Endothelial cell of umbilical vein (primary cell): ENCODE data around the gene HBE1. TPM values are rescaled to one million over a fixed set of nuclear protein-coding genes. Genes with fewer than 3 reads are reported as not detected.

Experiments used
- BruUV-seq: library from RNA; stranded (reverse); fragments of 400-500 nt; replicated peaks from 2 replicates; lab custom pipeline; 2021; lab: Mats Ljungman, UMichigan
- CTCF ChIA-PET: fragments of 300-600, 350-600 bp; sonication (Branson Sonifier 250); formaldehyde crosslinking; loops from one replicate; lab custom pipeline; 2021; ENCODE audit warnings: antibody characterized with exemption, inconsistent platforms; lab: Charles Lee
- POLR2A ChIA-PET: fragments of 300-600, 350-600 bp; sonication (Branson Sonifier 250); formaldehyde crosslinking; loops from one replicate; lab custom pipeline; 2021; ENCODE audit warnings: antibody characterized with exemption, inconsistent platforms; lab: Charles Lee
- DNase-seq: peaks from one replicate; pipeline ENCODE4 v3.0.0-alpha.2; 2011; ENCODE audit warnings: low read depth, low spot score
- FAIRE-seq: peaks from 2 replicates; lab custom pipeline; 2011; peaks lifted over from hg19 to GRCh38; lab: Jason Lieb, UNC
- H2AFZ ChIP-seq: 2 replicates; pipeline ENCODE4 v1.6.0; 2012; ENCODE audit warnings: low read depth, low read length, control low read depth, inconsistent platforms
- H3K27ac ChIP-seq: 2 replicates; pipeline ENCODE4 v1.5.1; 2011; ENCODE audit warnings: low read depth, mild to moderate bottlenecking, control low read depth, low read length, moderate library complexity; ENCODE audit not compliant: insufficient read depth
- H3K27me3 ChIP-seq, 2 experiments: 2 replicates each; pipeline versions ENCODE4 v1.6.0 to v1.6.1; 2011; ENCODE audit warnings: low read length in 2 of 2, mixed read lengths in 1 of 2; ENCODE audit not compliant: control insufficient read depth in 2 of 2, insufficient read depth in 2 of 2
- H3K36me3 ChIP-seq, 2 experiments: 2 replicates in 1 of 2; 3 replicates in 1 of 2; pipeline ENCODE4 v1.5.1; 2011; ENCODE audit warnings: low read length in 2 of 2, mild to moderate bottlenecking in 1 of 2, moderate library complexity in 1 of 2; ENCODE audit not compliant: control insufficient read depth in 2 of 2, insufficient read depth in 2 of 2; ENCODE audit errors: extremely low read depth in 1 of 2
- H3K4me1 ChIP-seq: 3 replicates; pipeline ENCODE4 v1.5.1; 2011; ENCODE audit warnings: mild to moderate bottlenecking, low read length; ENCODE audit not compliant: control insufficient read depth, insufficient read depth; ENCODE audit errors: extremely low read depth
- H3K4me2 ChIP-seq: 2 replicates; pipeline ENCODE4 v1.6.1; 2011; ENCODE audit warnings: low read length, control low read depth, mixed read lengths; ENCODE audit not compliant: insufficient read depth
- H3K4me3 ChIP-seq, 3 experiments: fragments of 200-600 bp in 1 of 3; sonication (generic), shearing (Covaris generic) in 1 of 3; replicated peaks in 1 of 3; 2 replicates each; pipeline ENCODE4 v1.5.1; 2011 to 2016; ENCODE audit warnings: control low read depth in 3 of 3, low read length in 3 of 3, mild to moderate bottlenecking in 2 of 3, inconsistent platforms in 1 of 3, low read depth in 1 of 3, moderate library complexity in 1 of 3; ENCODE audit not compliant: insufficient read depth in 1 of 3
- H3K79me2 ChIP-seq: 2 replicates; pipeline ENCODE4 v1.6.0; 2012; ENCODE audit warnings: low read length, inconsistent platforms; ENCODE audit not compliant: control insufficient read depth, insufficient read depth
- H3K9ac ChIP-seq: replicated peaks from 2 replicates; pipeline ENCODE3; 2011; ENCODE audit warnings: low read length, control low read depth; ENCODE audit not compliant: insufficient read depth; ENCODE audit errors: extremely low read depth
- H3K9me1 ChIP-seq: replicated peaks from 3 replicates; pipeline ENCODE4 v1.6.0; 2011; ENCODE audit warnings: mild to moderate bottlenecking, low read length; ENCODE audit not compliant: control insufficient read depth, insufficient read depth; ENCODE audit errors: extremely low read depth
- H3K9me3 ChIP-seq: replicated peaks from 2 replicates; pipeline ENCODE4 v1.5.1; 2012; ENCODE audit warnings: low read length, inconsistent platforms; ENCODE audit not compliant: control insufficient read depth, insufficient read depth
- H4K20me1 ChIP-seq: replicated peaks from 2 replicates; pipeline ENCODE3; 2011; ENCODE audit warnings: mild to moderate bottlenecking, low read length; ENCODE audit not compliant: control insufficient read depth, insufficient read depth; ENCODE audit errors: extremely low read depth
- EZH2 ChIP-seq: IDR thresholded peaks from 2 replicates; pipeline ENCODE4 v1.6.1; 2012; ENCODE audit warnings: borderline replicate concordance, low read depth, mild to moderate bottlenecking, moderate library complexity, low read length, inconsistent platforms; ENCODE audit not compliant: severe bottlenecking
- FOS ChIP-seq: IDR thresholded peaks from 2 replicates; pipeline ENCODE4 v1.6.1; 2011; ENCODE audit warnings: mild to moderate bottlenecking, low read length, moderate library complexity, borderline replicate concordance; ENCODE audit not compliant: insufficient read depth
- GATA2 ChIP-seq: IDR thresholded peaks from 2 replicates; pipeline ENCODE4 v1.7.0; 2011; ENCODE audit warnings: low read depth, mild to moderate bottlenecking, moderate library complexity, mixed read lengths, low read length; ENCODE audit not compliant: insufficient read length, insufficient read depth
- JUN ChIP-seq: IDR thresholded peaks from 2 replicates; pipeline ENCODE4 v1.6.1; 2011; ENCODE audit warnings: borderline replicate concordance, low read depth; ENCODE audit not compliant: insufficient read length, insufficient read depth
- MYC ChIP-seq: IDR thresholded peaks from one replicate; pipeline ENCODE4 v1.6.1; 2011; ENCODE audit warnings: mild to moderate bottlenecking, low read depth, low read length
- POLR2A ChIP-seq: IDR thresholded peaks from 2 replicates; pipeline ENCODE4 v1.6.1; 2012; ENCODE audit warnings: low read depth, mild to moderate bottlenecking, control low read depth, low read length
- POLR2AphosphoS5 ChIP-seq: IDR thresholded peaks from 2 replicates; pipeline ENCODE4 v1.6.1; 2012; ENCODE audit warnings: low read depth, mild to moderate bottlenecking, control low read depth, low read length, moderate library complexity; ENCODE audit not compliant: insufficient read depth
- dilution Hi-C: fragments of 300-500 bp; cut with MboI; formaldehyde crosslinking; loops from one replicate; pipeline ENCODE4 v1.15.0; 2019; ENCODE audit warnings: low sequenced_read_pairs; ENCODE audit not compliant: extremely low pct_ligation_motif_present
- intact Hi-C: fragments of 100-400 bp; cut with micrococcal nuclease; formaldehyde crosslinking; loops from one replicate; pipeline ENCODE4 v1.10.0; 2022
- polyA plus RNA-seq, 4 experiments: library from polyadenylated mRNA; depleted of rRNA in 3 of 4; stranded (reverse) in 3 of 4; unstranded in 1 of 4; fragments of >200 nt; gene quantifications; 2 replicates each; pipeline versions ENCODE4 v1.2.1 to v1.2.3, GENCODE V29; 2011 to 2012; ENCODE audit warnings: missing spikeins in 1 of 4
- total RNA-seq: library from RNA; stranded (reverse); gene quantifications from 2 replicates; pipeline ENCODE4 v1.2.3, GENCODE V29; 2021
- TF ChIP-seq, protein P1 (sequence below): IDR thresholded peaks from 2 replicates; pipeline ENCODE4 v1.6.1; 2011; ENCODE audit not compliant: insufficient read depth, insufficient read length
- TF ChIP-seq, protein P2 (sequence below), 2 donors: IDR thresholded peaks; 1 replicate in 1 of 2; 2 replicates in 1 of 2; pipeline ENCODE4 v1.5.1; 2011; ENCODE audit warnings: low read length in 2 of 2, mild to moderate bottlenecking in 2 of 2, moderate library complexity in 2 of 2, control low read depth in 1 of 2, inconsistent platforms in 1 of 2, low read depth in 1 of 2; ENCODE audit not compliant: insufficient read depth in 1 of 2; ENCODE audit errors: extremely low read depth in 1 of 2

The HBE1 gene
- total and polyA plus RNA-seq, 2 donors (not counting 3 experiments of a cell fraction or from before 2014, with no cell fraction given), result 0.37 TPM; not detected in 1

DNA sequence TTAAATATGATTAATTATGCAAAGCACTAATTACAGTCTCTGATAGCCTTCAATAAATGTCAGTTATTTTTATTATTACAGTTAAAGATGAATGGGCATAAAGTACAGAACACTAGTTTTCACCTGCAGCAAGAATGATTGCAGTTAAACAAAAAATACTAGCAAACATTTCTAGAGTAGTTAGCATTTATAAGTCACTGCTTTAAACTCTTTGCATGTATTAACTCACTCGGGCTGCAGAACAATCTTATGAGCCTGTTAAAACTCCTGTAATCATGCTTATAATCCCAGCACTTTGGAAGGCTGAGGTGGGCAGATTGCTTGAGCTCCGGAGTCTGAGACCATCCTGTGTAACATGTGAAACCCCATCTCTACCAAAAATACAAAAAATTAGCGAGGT lies 17.2 kb upstream of the HBE1 start:
- no TSS peak for BruUV-seq
- DNase-seq (no peak), FAIRE-seq (no peak)
- no peak for TF ChIP-seq POLR2AphosphoS5
- TF ChIP-seq, protein P1, sequence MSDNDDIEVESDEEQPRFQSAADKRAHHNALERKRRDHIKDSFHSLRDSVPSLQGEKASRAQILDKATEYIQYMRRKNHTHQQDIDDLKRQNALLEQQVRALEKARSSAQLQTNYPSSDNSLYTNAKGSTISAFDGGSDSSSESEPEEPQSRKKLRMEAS, result no peak
- no peak for TF ChIP-seq JUN
- no peak for TF ChIP-seq POLR2A
- TF ChIP-seq, protein P2, sequence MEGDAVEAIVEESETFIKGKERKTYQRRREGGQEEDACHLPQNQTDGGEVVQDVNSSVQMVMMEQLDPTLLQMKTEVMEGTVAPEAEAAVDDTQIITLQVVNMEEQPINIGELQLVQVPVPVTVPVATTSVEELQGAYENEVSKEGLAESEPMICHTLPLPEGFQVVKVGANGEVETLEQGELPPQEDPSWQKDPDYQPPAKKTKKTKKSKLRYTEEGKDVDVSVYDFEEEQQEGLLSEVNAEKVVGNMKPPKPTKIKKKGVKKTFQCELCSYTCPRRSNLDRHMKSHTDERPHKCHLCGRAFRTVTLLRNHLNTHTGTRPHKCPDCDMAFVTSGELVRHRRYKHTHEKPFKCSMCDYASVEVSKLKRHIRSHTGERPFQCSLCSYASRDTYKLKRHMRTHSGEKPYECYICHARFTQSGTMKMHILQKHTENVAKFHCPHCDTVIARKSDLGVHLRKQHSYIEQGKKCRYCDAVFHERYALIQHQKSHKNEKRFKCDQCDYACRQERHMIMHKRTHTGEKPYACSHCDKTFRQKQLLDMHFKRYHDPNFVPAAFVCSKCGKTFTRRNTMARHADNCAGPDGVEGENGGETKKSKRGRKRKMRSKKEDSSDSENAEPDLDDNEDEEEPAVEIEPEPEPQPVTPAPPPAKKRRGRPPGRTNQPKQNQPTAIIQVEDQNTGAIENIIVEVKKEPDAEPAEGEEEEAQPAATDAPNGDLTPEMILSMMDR (IDR thresholded peaks at IDR 0.05; ENCODE audit: extremely low read depth in 1 of 2, insufficient read depth in 1 of 2, low read depth in 1 of 2, low read length in 2 of 2), result no peak
- TF ChIP-seq MYC, result no peak
- TF ChIP-seq GATA2, result no peak
- no peak for TF ChIP-seq FOS
- TF ChIP-seq EZH2, result no peak
- Histone ChIP-seq H3K4me3 (no peak overlapping the region), H3K4me2 (no peak overlapping the region), H4K20me1 (no peaks in the 10 kb centered on the region), H3K27me3 (no peaks in the 10 kb centered on the region), H3K27ac (no peak overlapping the region), H3K9me3 (no peaks in the 10 kb centered on the region), H3K4me1 (no peaks in the 10 kb centered on the region), H3K36me3 (no peaks in the 10 kb centered on the region), H3K9me1 (no peaks in the 10 kb centered on the region), H3K9ac (no peak overlapping the region), H3K79me2 (no peaks in the 10 kb centered on the region), H2AFZ (no peak overlapping the region)
- POLR2A ChIA-PET, result no interaction called here
- intact Hi-C loops, result no loop called here
- CTCF ChIA-PET, result no interaction called here
- dilution Hi-C loops, result no loop called here
